Measurements from ENCODE around the gene COL24A1. TPM values are rescaled to one million over a fixed set of nuclear protein-coding genes. Genes with fewer than 3 reads are reported as not detected.

Gene COL24A1
- total and polyA plus RNA-seq, 2 of the 13 experiments (the other 11 are each of a cell fraction or from before 2014, with no cell fraction given), result 0.04 to 0.13 TPM

DNA sequence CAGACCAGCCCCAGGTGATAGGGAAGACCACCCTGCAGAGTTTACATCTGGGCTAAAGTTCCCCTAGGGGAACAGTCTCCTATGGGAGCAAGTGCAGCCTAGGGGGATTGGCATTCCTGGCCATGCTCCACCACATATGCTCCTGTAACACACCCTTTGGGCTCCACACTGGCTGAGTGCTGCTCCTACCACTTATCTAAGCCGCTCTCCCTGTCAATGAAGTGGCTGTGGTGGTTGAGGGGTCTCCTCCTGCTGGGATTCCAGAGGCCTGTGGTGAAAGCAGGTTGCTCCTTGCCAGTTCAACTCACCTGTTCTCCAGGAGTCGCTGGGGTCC is 51.1 kb downstream of the COL24A1 start:
- Histone ChIP-seq H2AFZ (ENCODE audit: low read length) (no peak overlapping the region), H3K79me2 (ENCODE audit: insufficient read depth, low read length) (no peaks in the 10 kb centered on the region), H3K4me3 (replicated peaks in 1 of 3; ENCODE audit: insufficient read depth in 1 of 3, low read depth in 2 of 3, low read length in 3 of 3) (no peak overlapping the region), H3K27ac (ENCODE audit: extremely low read length, insufficient read depth, low read length) (no peak overlapping the region), H3K9ac (ENCODE audit: insufficient read depth, low read depth, low read length) (no peak overlapping the region), H3K27me3 (ENCODE audit: control insufficient read depth in 1 of 2, insufficient read depth in 2 of 2, low read length in 2 of 2) (no peaks in the 10 kb centered on the region), H3K9me3 (ENCODE audit: low read length) (no peaks in the 10 kb centered on the region), H3K4me1 (ENCODE audit: insufficient read depth, low read length) (no peaks in the 10 kb centered on the region), H4K20me1 (ENCODE audit: insufficient read depth, low read length) (no peaks in the 10 kb centered on the region), H3K36me3 (replicated peaks in 1 of 2; ENCODE audit: control insufficient read depth in 1 of 2, insufficient read depth in 2 of 2, low read length in 2 of 2) (no peaks in the 10 kb centered on the region), H3K4me2 (ENCODE audit: low read depth, low read length) (no peak overlapping the region)
- 0% methylated on average over 2 of the region's 2 CpGs for WGBS (ENCODE audit: low lambda C conversion rate)
- intact Hi-C loops (cut with micrococcal nuclease; ENCODE audit: unreplicated experiment) (no loop called here), in situ Hi-C loops (cut with HindIII; ENCODE audit: extremely low pct_ligation_motif_present, low pct_unique_long_range_greater_than_20kb) (no loop called here)
- DNase-seq (ENCODE audit: low spot score) (no peak), FAIRE-seq (no peak), ATAC-seq (peak; percentile 25; the same call in 1 of the 3 replicates)
- no TSS peak for BruUV-seq (replicated peaks)
- CTCF ChIA-PET (ENCODE audit: low intra/inter-chr PET ratio, low total read pairs), result no interaction called here
- POLR2A ChIA-PET, result no interaction called here
- TF ChIP-seq JUNB (CRISPR knock-in tag; IDR thresholded peaks at IDR 0.05; ENCODE audit: borderline replicate concordance) (no peak), HOXD1 (CRISPR knock-in tag; IDR thresholded peaks at IDR 0.05) (no peak), ZNF589 (CRISPR knock-in tag; conservative IDR thresholded peaks at IDR 0.05) (no peak), ASH2L (IDR thresholded peaks at IDR 0.05; ENCODE audit: insufficient read length, low read depth, low read length) (no peak), ZNF773 (CRISPR knock-in tag; IDR thresholded peaks at IDR 0.05; ENCODE audit: borderline replicate concordance) (no peak), FOXA3 (CRISPR knock-in tag; IDR thresholded peaks at IDR 0.05) (no peak), TEAD2 (CRISPR knock-in tag; IDR thresholded peaks at IDR 0.05) (no peak), KMT2B (CRISPR knock-in tag; IDR thresholded peaks at IDR 0.05) (no peak), CENPT (CRISPR knock-in tag; IDR thresholded peaks at IDR 0.05; ENCODE audit: low read depth) (no peak), ZNF674 (CRISPR knock-in tag; IDR thresholded peaks at IDR 0.05; ENCODE audit: low read depth) (no peak), ZNF670 (CRISPR knock-in tag; IDR thresholded peaks at IDR 0.05; ENCODE audit: borderline replicate concordance) (no peak)
- TF ChIP-seq, protein P1, sequence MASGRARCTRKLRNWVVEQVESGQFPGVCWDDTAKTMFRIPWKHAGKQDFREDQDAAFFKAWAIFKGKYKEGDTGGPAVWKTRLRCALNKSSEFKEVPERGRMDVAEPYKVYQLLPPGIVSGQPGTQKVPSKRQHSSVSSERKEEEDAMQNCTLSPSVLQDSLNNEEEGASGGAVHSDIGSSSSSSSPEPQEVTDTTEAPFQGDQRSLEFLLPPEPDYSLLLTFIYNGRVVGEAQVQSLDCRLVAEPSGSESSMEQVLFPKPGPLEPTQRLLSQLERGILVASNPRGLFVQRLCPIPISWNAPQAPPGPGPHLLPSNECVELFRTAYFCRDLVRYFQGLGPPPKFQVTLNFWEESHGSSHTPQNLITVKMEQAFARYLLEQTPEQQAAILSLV (CRISPR knock-in tag; IDR thresholded peaks at IDR 0.05; ENCODE audit: borderline replicate concordance), result no peak
- TF ChIP-seq, protein P2, sequence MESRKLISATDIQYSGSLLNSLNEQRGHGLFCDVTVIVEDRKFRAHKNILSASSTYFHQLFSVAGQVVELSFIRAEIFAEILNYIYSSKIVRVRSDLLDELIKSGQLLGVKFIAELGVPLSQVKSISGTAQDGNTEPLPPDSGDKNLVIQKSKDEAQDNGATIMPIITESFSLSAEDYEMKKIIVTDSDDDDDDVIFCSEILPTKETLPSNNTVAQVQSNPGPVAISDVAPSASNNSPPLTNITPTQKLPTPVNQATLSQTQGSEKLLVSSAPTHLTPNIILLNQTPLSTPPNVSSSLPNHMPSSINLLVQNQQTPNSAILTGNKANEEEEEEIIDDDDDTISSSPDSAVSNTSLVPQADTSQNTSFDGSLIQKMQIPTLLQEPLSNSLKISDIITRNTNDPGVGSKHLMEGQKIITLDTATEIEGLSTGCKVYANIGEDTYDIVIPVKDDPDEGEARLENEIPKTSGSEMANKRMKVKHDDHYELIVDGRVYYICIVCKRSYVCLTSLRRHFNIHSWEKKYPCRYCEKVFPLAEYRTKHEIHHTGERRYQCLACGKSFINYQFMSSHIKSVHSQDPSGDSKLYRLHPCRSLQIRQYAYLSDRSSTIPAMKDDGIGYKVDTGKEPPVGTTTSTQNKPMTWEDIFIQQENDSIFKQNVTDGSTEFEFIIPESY (CRISPR knock-in tag; IDR thresholded peaks at IDR 0.05), result no peak
- TF ChIP-seq, protein P3, sequence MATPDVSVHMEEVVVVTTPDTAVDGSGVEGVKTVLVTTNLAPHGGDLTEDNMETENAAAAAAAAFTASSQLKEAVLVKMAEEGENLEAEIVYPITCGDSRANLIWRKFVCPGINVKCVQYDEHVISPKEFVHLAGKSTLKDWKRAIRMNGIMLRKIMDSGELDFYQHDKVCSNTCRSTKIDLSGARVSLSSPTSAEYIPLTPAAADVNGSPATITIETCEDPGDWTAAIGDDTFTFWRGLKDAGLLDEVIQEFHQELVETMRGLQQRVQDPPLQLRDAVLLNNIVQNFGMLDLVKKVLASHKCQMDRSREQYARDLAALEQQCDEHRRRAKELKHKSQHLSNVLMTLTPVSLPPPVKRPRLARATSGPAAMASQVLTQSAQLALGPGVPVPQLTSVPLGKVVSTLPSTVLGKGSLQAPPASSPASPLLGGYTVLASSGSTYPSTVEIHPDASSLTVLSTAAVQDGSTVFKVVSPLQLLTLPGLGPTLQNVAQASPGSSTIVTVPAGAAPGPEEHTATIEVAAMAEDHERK (CRISPR knock-in tag; IDR thresholded peaks at IDR 0.05; ENCODE audit: low read depth), result no peak
- TF ChIP-seq, protein P4, sequence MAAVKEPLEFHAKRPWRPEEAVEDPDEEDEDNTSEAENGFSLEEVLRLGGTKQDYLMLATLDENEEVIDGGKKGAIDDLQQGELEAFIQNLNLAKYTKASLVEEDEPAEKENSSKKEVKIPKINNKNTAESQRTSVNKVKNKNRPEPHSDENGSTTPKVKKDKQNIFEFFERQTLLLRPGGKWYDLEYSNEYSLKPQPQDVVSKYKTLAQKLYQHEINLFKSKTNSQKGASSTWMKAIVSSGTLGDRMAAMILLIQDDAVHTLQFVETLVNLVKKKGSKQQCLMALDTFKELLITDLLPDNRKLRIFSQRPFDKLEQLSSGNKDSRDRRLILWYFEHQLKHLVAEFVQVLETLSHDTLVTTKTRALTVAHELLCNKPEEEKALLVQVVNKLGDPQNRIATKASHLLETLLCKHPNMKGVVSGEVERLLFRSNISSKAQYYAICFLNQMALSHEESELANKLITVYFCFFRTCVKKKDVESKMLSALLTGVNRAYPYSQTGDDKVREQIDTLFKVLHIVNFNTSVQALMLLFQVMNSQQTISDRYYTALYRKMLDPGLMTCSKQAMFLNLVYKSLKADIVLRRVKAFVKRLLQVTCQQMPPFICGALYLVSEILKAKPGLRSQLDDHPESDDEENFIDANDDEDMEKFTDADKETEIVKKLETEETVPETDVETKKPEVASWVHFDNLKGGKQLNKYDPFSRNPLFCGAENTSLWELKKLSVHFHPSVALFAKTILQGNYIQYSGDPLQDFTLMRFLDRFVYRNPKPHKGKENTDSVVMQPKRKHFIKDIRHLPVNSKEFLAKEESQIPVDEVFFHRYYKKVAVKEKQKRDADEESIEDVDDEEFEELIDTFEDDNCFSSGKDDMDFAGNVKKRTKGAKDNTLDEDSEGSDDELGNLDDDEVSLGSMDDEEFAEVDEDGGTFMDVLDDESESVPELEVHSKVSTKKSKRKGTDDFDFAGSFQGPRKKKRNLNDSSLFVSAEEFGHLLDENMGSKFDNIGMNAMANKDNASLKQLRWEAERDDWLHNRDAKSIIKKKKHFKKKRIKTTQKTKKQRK (IDR thresholded peaks at IDR 0.05; ENCODE audit: low read length), result no peak
- TF ChIP-seq, protein P5, sequence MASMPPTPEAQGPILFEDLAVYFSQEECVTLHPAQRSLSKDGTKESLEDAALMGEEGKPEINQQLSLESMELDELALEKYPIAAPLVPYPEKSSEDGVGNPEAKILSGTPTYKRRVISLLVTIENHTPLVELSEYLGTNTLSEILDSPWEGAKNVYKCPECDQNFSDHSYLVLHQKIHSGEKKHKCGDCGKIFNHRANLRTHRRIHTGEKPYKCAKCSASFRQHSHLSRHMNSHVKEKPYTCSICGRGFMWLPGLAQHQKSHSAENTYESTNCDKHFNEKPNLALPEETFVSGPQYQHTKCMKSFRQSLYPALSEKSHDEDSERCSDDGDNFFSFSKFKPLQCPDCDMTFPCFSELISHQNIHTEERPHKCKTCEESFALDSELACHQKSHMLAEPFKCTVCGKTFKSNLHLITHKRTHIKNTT (CRISPR knock-in tag; IDR thresholded peaks at IDR 0.05), result no peak
